HG03460 (cell line): ENCODE results near the gene SLC5A5.
"Not testable (repeated sequence)": the region's sequence is repeated elsewhere in the genome, so short reads cannot be mapped to it uniquely, and the experiment has no call there.

ENCODE experiments used
- ATAC-seq: cut with Tn5 transposase; IDR thresholded peaks from one replicate; pipeline ENCODE4 v1.9.1; 2021; ENCODE audit not compliant: unreplicated experiment

The SLC5A5 gene

GRCh38 chr19:17871032-17871877 is 490 bp upstream of the SLC5A5 start:
- no peak for ATAC-seq

GRCh38 chr19:17872251-17873001 is 681 bp downstream of the SLC5A5 start:
- no peak for ATAC-seq

GRCh38 chr19:17873786-17874757 is 2.3 kb downstream of the SLC5A5 start:
- ATAC-seq = no peak

- ATAC-seq = no peak
Observed at GRCh38 chr19:17874758-17875135, 3.0 kb downstream of the SLC5A5 start.

GRCh38 chr19:17877696-17878095 is 6.0 kb downstream of the SLC5A5 start:
- no peak for ATAC-seq

GRCh38 chr19:17879466-17879865 is 7.7 kb downstream of the SLC5A5 start:
- ATAC-seq = no peak

- ATAC-seq = no peak
Observed at GRCh38 chr19:17881701-17882100, 10.0 kb downstream of the SLC5A5 start.

GRCh38 chr19:17883627-17884410 is 12.1 kb downstream of the SLC5A5 start:
- no peak for ATAC-seq

GRCh38 chr19:17886515-17886914 is 14.8 kb downstream of the SLC5A5 start:
- ATAC-seq = no peak

GRCh38 chr19:17887221-17887620 is 15.5 kb downstream of the SLC5A5 start:
- ATAC-seq = not testable (repeated sequence)

- no peak for ATAC-seq
Observed at GRCh38 chr19:17888260-17888659, 16.5 kb downstream of the SLC5A5 start.

GRCh38 chr19:17889609-17890214 is 18.0 kb downstream of the SLC5A5 start:
- no peak for ATAC-seq

- no peak for ATAC-seq
Observed at GRCh38 chr19:17893766-17894165, 22.0 kb downstream of the SLC5A5 start.

GRCh38 chr19:17902701-17903100 is 31.0 kb downstream of the SLC5A5 start:
- no peak for ATAC-seq

- no peak for ATAC-seq
Observed at GRCh38 chr19:17908244-17908643, 36.5 kb downstream of the SLC5A5 start.

GRCh38 chr19:17909003-17909732 is 37.4 kb downstream of the SLC5A5 start:
- ATAC-seq = no peak

- no peak for ATAC-seq
Observed at GRCh38 chr19:17910791-17911360, 39.1 kb downstream of the SLC5A5 start.

- ATAC-seq = no peak
Observed at GRCh38 chr19:17915940-17916593, 44.3 kb downstream of the SLC5A5 start.
